DMS 273 (cell line): Measurements from ENCODE around the gene NDP.
"Not testable (repeated sequence)": the region's sequence is repeated elsewhere in the genome, so short reads cannot be mapped to it uniquely, and the experiment has no call there.

ENCODE experiments used
- DNase-seq: peaks from one replicate; lab custom pipeline; 2025; ENCODE audit not compliant: unreplicated experiment; lab: John Stamatoyannopoulos, UW

NDP gene

GRCh38 chrX:43971966-43972961 lies 926 bp downstream of the NDP start:
- no peak for DNase-seq

GRCh38 chrX:43970528-43970927 lies 2.7 kb downstream of the NDP start:
- DNase-seq, result peak; percentile 11

GRCh38 chrX:43969504-43970501 lies 3.4 kb downstream of the NDP start:
- DNase-seq, result no peak

GRCh38 chrX:43968359-43968781 lies 4.8 kb downstream of the NDP start:
- DNase-seq, result no peak

- DNase-seq, result no peak
These were observed 8.3 kb downstream of the NDP start for GRCh38 chrX:43964936-43965335.

GRCh38 chrX:43963726-43964125 lies 9.5 kb downstream of the NDP start:
- DNase-seq, result no peak

- no peak for DNase-seq
These were observed 10.6 kb downstream of the NDP start for GRCh38 chrX:43962636-43963035.

GRCh38 chrX:43961699-43962098 lies 11.5 kb downstream of the NDP start:
- peak; percentile 21 for DNase-seq

- DNase-seq, result peak; percentile 88
These were observed 14.7 kb downstream of the NDP start for GRCh38 chrX:43958529-43958928.

GRCh38 chrX:43956034-43956433 lies 17.2 kb downstream of the NDP start:
- DNase-seq, result no peak

- no peak for DNase-seq
These were observed 20.0 kb downstream of the NDP start for GRCh38 chrX:43953218-43953617.

- DNase-seq, result peak; percentile 45
These were observed 23.5 kb downstream of the NDP start for GRCh38 chrX:43949669-43950068.

GRCh38 chrX:43940816-43941474 lies 32.2 kb downstream of the NDP start:
- no peak for DNase-seq

GRCh38 chrX:43939187-43939926 lies 33.8 kb downstream of the NDP start:
- DNase-seq, result no peak

- DNase-seq, result not testable (repeated sequence)
These were observed 51.2 kb downstream of the NDP start for GRCh38 chrX:43922032-43922431.

- not testable (repeated sequence) for DNase-seq
These were observed 62.4 kb downstream of the NDP start for GRCh38 chrX:43910772-43911171.

GRCh38 chrX:43910012-43910411 lies 63.2 kb downstream of the NDP start:
- no peak for DNase-seq

- no peak for DNase-seq
These were observed 64.0 kb downstream of the NDP start for GRCh38 chrX:43909141-43909540.

- no peak for DNase-seq
These were observed 73.0 kb downstream of the NDP start for GRCh38 chrX:43899878-43900815.
